GM23338 (cell line): Measurements from ENCODE around the gene TSHZ2. TPM values are rescaled to one million over a fixed set of nuclear protein-coding genes. Genes with fewer than 3 reads are reported as not detected.

ENCODE experiments used
- ATAC-seq: fragments of 200-7000 bp; cut with Tn5 transposase; 3 replicates; pipeline ENCODE4 v1.9.1; 2020
- DNase-seq: peaks from one replicate; pipeline ENCODE4 v3.0.0-alpha.2; 2015; ENCODE audit warnings: low spot score
- H2AFZ ChIP-seq: fragments of 200-600 bp; sonication (generic); 2 replicates; pipeline ENCODE4 v1.8.0; 2016; ENCODE audit warnings: antibody characterized with exemption, mild to moderate bottlenecking, moderate library complexity
- H3F3A ChIP-seq: fragments of 200-600 bp; sonication (generic); replicated peaks from 2 replicates; pipeline ENCODE4 v1.8.0; 2017; ENCODE audit warnings: antibody characterized with exemption, mixed run types, low read depth
- H3K27ac ChIP-seq: fragments of 200-600 bp; sonication (generic); 2 replicates; pipeline ENCODE4 v1.6.1; 2016; ENCODE audit warnings: low read depth
- H3K27me3 ChIP-seq: fragments of 200-600 bp; sonication (generic); 2 replicates; pipeline ENCODE4 v1.8.0; 2016; ENCODE audit warnings: mild to moderate bottlenecking, mixed run types, moderate library complexity; ENCODE audit not compliant: insufficient read depth
- H3K36me3 ChIP-seq: fragments of 200-600 bp; sonication (generic); 2 replicates; pipeline ENCODE4 v1.8.0; 2016; ENCODE audit warnings: mild to moderate bottlenecking; ENCODE audit not compliant: insufficient read depth
- H3K4me1 ChIP-seq: fragments of 200-600 bp; sonication (generic); 2 replicates; pipeline ENCODE4 v1.8.0; 2016; ENCODE audit warnings: mild to moderate bottlenecking, moderate library complexity; ENCODE audit not compliant: insufficient read depth
- H3K4me2 ChIP-seq: fragments of 200-600 bp; sonication (generic); 2 replicates; pipeline ENCODE4 v1.7.1; 2017; ENCODE audit warnings: mixed run types
- H3K4me3 ChIP-seq: fragments of 200-600 bp; sonication (generic); 2 replicates; pipeline ENCODE4 v1.6.1; 2016; ENCODE audit warnings: mixed run types
- H3K79me2 ChIP-seq: fragments of 200-600 bp; sonication (generic); replicated peaks from 2 replicates; pipeline ENCODE4 v1.8.0; 2017; ENCODE audit warnings: mild to moderate bottlenecking; ENCODE audit not compliant: insufficient read depth
- H3K9me2 ChIP-seq: fragments of 200-600 bp; sonication (generic); 2 replicates; pipeline ENCODE4 v1.8.0; 2017; ENCODE audit not compliant: insufficient read depth
- H4K20me1 ChIP-seq: fragments of 200-600 bp; sonication (generic); replicated peaks from 2 replicates; pipeline ENCODE4 v1.8.0; 2017; ENCODE audit warnings: mild to moderate bottlenecking; ENCODE audit not compliant: insufficient read depth
- H3K27ac Mint-ChIP-seq: 2 replicates; pipeline ENCODE4 v1.8.0; 2020; ENCODE audit warnings: inconsistent platforms, mild to moderate bottlenecking, moderate library complexity, mixed read lengths
- H3K27me3 Mint-ChIP-seq: 3 replicates; pipeline ENCODE4 v1.8.0; 2022; ENCODE audit warnings: low read depth, mild to moderate bottlenecking, moderate library complexity, mixed read lengths, inconsistent platforms; ENCODE audit not compliant: insufficient read depth, poor library complexity
- H3K36me3 Mint-ChIP-seq: 3 replicates; pipeline ENCODE4 v1.8.0; 2021; ENCODE audit warnings: low read depth, mild to moderate bottlenecking, inconsistent platforms, moderate library complexity, mixed read lengths
- H3K4me1 Mint-ChIP-seq: 3 replicates; pipeline ENCODE4 v1.8.0; 2020; ENCODE audit warnings: mild to moderate bottlenecking, inconsistent platforms, mixed read lengths
- H3K4me3 Mint-ChIP-seq: 3 replicates; pipeline ENCODE4 v1.8.0; 2021; ENCODE audit warnings: moderate library complexity, mild to moderate bottlenecking, inconsistent platforms, mixed read lengths
- H3K9me3 Mint-ChIP-seq: 3 replicates; pipeline ENCODE4 v1.8.0; 2020; ENCODE audit warnings: moderate library complexity, mild to moderate bottlenecking, inconsistent platforms, mixed read lengths
- CREB1 ChIP-seq: fragments of 250-450 bp; sonication (Bioruptor Pico); IDR thresholded peaks from 2 replicates; pipeline ENCODE4 v1.5.0; 2020; ENCODE audit warnings: low read depth, mild to moderate bottlenecking, moderate library complexity
- CTCF ChIP-seq, 2 experiments: fragments of 200-600 bp in 1 of 2; sonication (generic) in 1 of 2; conservative IDR thresholded peaks; 2 replicates each; pipeline versions ENCODE4 v1.5.1 to v1.6.1; 2016 to 2017; ENCODE audit warnings: antibody characterized with exemption in 2 of 2, low read depth in 2 of 2, mild to moderate bottlenecking in 2 of 2, moderate library complexity in 1 of 2
- EZH2 ChIP-seq: fragments of 200-600 bp; sonication (generic); IDR thresholded peaks from one replicate; pipeline ENCODE4 v1.8.0; 2017; ENCODE audit warnings: antibody characterized with exemption, mild to moderate bottlenecking, low read depth; ENCODE audit not compliant: unreplicated experiment
- EZH2phosphoT487 ChIP-seq: fragments of 200-600 bp; sonication (generic); IDR thresholded peaks from one replicate; pipeline ENCODE4 v1.8.1; 2018; ENCODE audit warnings: antibody characterized with exemption; ENCODE audit not compliant: unreplicated experiment
- REST ChIP-seq: IDR thresholded peaks from one replicate; pipeline ENCODE4 v1.6.1; 2018; ENCODE audit warnings: antibody characterized with exemption; ENCODE audit not compliant: unreplicated experiment
- STAT1 ChIP-seq: IDR thresholded peaks from one replicate; pipeline ENCODE4 v1.6.1; 2016; ENCODE audit warnings: antibody characterized with exemption; ENCODE audit not compliant: unreplicated experiment
- ZNF114 ChIP-seq: fragments of 250-450 bp; sonication (Bioruptor Pico); IDR thresholded peaks from 2 replicates; pipeline ENCODE4 v1.5.0; 2020; ENCODE audit warnings: mild to moderate bottlenecking, moderate library complexity
- ZNF331 ChIP-seq: fragments of 250-450 bp; sonication (Bioruptor Pico); IDR thresholded peaks from 2 replicates; pipeline ENCODE4 v1.5.0; 2020; ENCODE audit warnings: low read depth, mild to moderate bottlenecking, moderate library complexity
- ZNF462 ChIP-seq: fragments of 250-450 bp; sonication (Bioruptor Pico); IDR thresholded peaks from 2 replicates; pipeline ENCODE4 v1.5.0; 2020; ENCODE audit warnings: mild to moderate bottlenecking, moderate library complexity
- polyA plus RNA-seq: library from polyadenylated mRNA; unstranded; fragments of >200 nt; fragmentation: Nextera tagmentation; extraction: Ambion mirVana; gene quantifications from 2 replicates; pipeline ENCODE4 v1.2.1, GENCODE V29; 2016
- total RNA-seq: library from RNA; depleted of rRNA; stranded (reverse); fragments of >200 nt; shearing (Covaris generic); gene quantifications from 2 replicates; pipeline ENCODE4 v1.2.3, GENCODE V29; 2014

TSHZ2 gene
- total and polyA plus RNA-seq, 2 experiments from 2014 or later = 0.49 to 1.3 TPM

GRCh38 chr20:53253668-53254067 is 281.5 kb downstream of the TSHZ2 start:
- no peak for TF ChIP-seq EZH2
- no peak for TF ChIP-seq ZNF462 (CRISPR knock-in tag)
- ATAC-seq (no peak), DNase-seq (no peak)
- Histone ChIP-seq H3F3A (no peaks in the 10 kb centered on the region), H4K20me1 (no peaks in the 10 kb centered on the region), H3K4me3 (no peak overlapping the region), H2AFZ (peak overlapping the region; percentile 52; the same call in 1 of the 2 replicates), H3K79me2 (no peaks in the 10 kb centered on the region), H3K4me1 (no peaks in the 10 kb centered on the region), H3K4me2 (no peak overlapping the region), H3K9me2 (no peaks in the 10 kb centered on the region), H3K27ac (no peak overlapping the region), H3K27me3 (no peaks in the 10 kb centered on the region), H3K36me3 (no peaks in the 10 kb centered on the region)
- Mint-ChIP-seq H3K4me1 (no peaks in the 10 kb centered on the region), H3K36me3 (peaks cover 12% of the 10 kb centered on the region), H3K27me3 (peaks cover 4% of the 10 kb centered on the region), H3K27ac (no peak overlapping the region), H3K9me3 (peaks cover 17% of the 10 kb centered on the region), H3K4me3 (no peak overlapping the region)

GRCh38 chr20:53255102-53255710 is 283.0 kb downstream of the TSHZ2 start:
- peaks cover 4% of the 10 kb centered on the region for H3K27me3 Mint-ChIP-seq
- ATAC-seq (no peak), DNase-seq (no peak)
- H3K4me1 ChIP-seq = no peaks in the 10 kb centered on the region
- H3K36me3 ChIP-seq = no peaks in the 10 kb centered on the region
- no peak overlapping the region for H3K4me3 Mint-ChIP-seq
- no peaks in the 10 kb centered on the region for H3F3A ChIP-seq
- TF ChIP-seq EZH2phosphoT487 (no peak), STAT1 (no peak), ZNF331 (CRISPR knock-in tag) (no peak), REST (no peak), ZNF114 (no peak), CTCF (conservative IDR thresholded peaks at IDR 0.05; ENCODE audit: low read depth in 2 of 2) (no peak), CREB1 (CRISPR knock-in tag) (no peak)
- no peak overlapping the region for H3K27ac ChIP-seq
- no peaks in the 10 kb centered on the region for H3K9me2 ChIP-seq
- H3K4me2 ChIP-seq = no peak overlapping the region
- H3K4me1 Mint-ChIP-seq = no peaks in the 10 kb centered on the region
- no peaks in the 10 kb centered on the region for H3K27me3 ChIP-seq
- no peak overlapping the region for H2AFZ ChIP-seq
- peaks cover 17% of the 10 kb centered on the region for H3K9me3 Mint-ChIP-seq
- H3K79me2 ChIP-seq = no peaks in the 10 kb centered on the region
- no peak overlapping the region for H3K4me3 ChIP-seq
- no peak overlapping the region for H3K27ac Mint-ChIP-seq
- H3K36me3 Mint-ChIP-seq = peaks cover 12% of the 10 kb centered on the region
- no peaks in the 10 kb centered on the region for H4K20me1 ChIP-seq
